OCI-M2 (cell line): ENCODE measurements around the gene FIGNL2.
"Not testable (repeated sequence)": the region's sequence is repeated elsewhere in the genome, so short reads cannot be mapped to it uniquely, and the experiment has no call there.

Source experiments
- DNase-seq: peaks from one replicate; lab custom pipeline; 2025; ENCODE audit not compliant: unreplicated experiment; lab: John Stamatoyannopoulos, UW

The FIGNL2 gene

GRCh38 chr12:51819736-51820525 is 28.6 kb downstream of the FIGNL2 start:
- no peak for DNase-seq

GRCh38 chr12:51818566-51819300 is 29.8 kb downstream of the FIGNL2 start:
- DNase-seq: no peak

- DNase-seq: no peak
These were observed 30.4 kb downstream of the FIGNL2 start for GRCh38 chr12:51818086-51818485.

- no peak for DNase-seq
These were observed 31.2 kb downstream of the FIGNL2 start for GRCh38 chr12:51817027-51817953.

- no peak for DNase-seq
These were observed 32.9 kb downstream of the FIGNL2 start for GRCh38 chr12:51815571-51815970.

- DNase-seq: no peak
These were observed 34.0 kb downstream of the FIGNL2 start for GRCh38 chr12:51814311-51815088.

- no peak for DNase-seq
These were observed 34.6 kb downstream of the FIGNL2 start for GRCh38 chr12:51813931-51814310.

GRCh38 chr12:51812871-51813270 is 35.6 kb downstream of the FIGNL2 start:
- no peak for DNase-seq

- no peak for DNase-seq
These were observed 37.0 kb downstream of the FIGNL2 start for GRCh38 chr12:51811203-51812202.

- no peak for DNase-seq
These were observed 39.3 kb downstream of the FIGNL2 start for GRCh38 chr12:51809193-51809592.

- DNase-seq: no peak
These were observed 41.6 kb downstream of the FIGNL2 start for GRCh38 chr12:51806896-51807295.

GRCh38 chr12:51801027-51801426 is 47.5 kb downstream of the FIGNL2 start:
- no peak for DNase-seq

- DNase-seq: no peak
These were observed 50.0 kb downstream of the FIGNL2 start for GRCh38 chr12:51798501-51798900.

GRCh38 chr12:51798051-51798450 is 50.5 kb downstream of the FIGNL2 start:
- not testable (repeated sequence) for DNase-seq

GRCh38 chr12:51797301-51797700 is 51.2 kb downstream of the FIGNL2 start:
- DNase-seq: no peak

GRCh38 chr12:51793201-51793600 is 55.3 kb downstream of the FIGNL2 start:
- no peak for DNase-seq

GRCh38 chr12:51792417-51792816 is 56.1 kb downstream of the FIGNL2 start:
- DNase-seq: no peak

- DNase-seq: no peak
These were observed 59.6 kb downstream of the FIGNL2 start for GRCh38 chr12:51788876-51789275.

- no peak for DNase-seq
These were observed 62.6 kb downstream of the FIGNL2 start for GRCh38 chr12:51785906-51786305.
